GM23338 (cell line): ENCODE results near the gene FCRLA. TPM values are rescaled to one million over a fixed set of nuclear protein-coding genes. Genes with fewer than 3 reads are reported as not detected.

Source experiments
- ATAC-seq: fragments of 200-7000 bp; cut with Tn5 transposase; 3 replicates; pipeline ENCODE4 v1.9.1; 2020
- DNase-seq: peaks from one replicate; pipeline ENCODE4 v3.0.0-alpha.2; 2015; ENCODE audit warnings: low spot score
- H2AFZ ChIP-seq: fragments of 200-600 bp; sonication (generic); 2 replicates; pipeline ENCODE4 v1.8.0; 2016; ENCODE audit warnings: antibody characterized with exemption, mild to moderate bottlenecking, moderate library complexity
- H3F3A ChIP-seq: fragments of 200-600 bp; sonication (generic); replicated peaks from 2 replicates; pipeline ENCODE4 v1.8.0; 2017; ENCODE audit warnings: antibody characterized with exemption, mixed run types, low read depth
- H3K27ac ChIP-seq: fragments of 200-600 bp; sonication (generic); 2 replicates; pipeline ENCODE4 v1.6.1; 2016; ENCODE audit warnings: low read depth
- H3K27me3 ChIP-seq: fragments of 200-600 bp; sonication (generic); 2 replicates; pipeline ENCODE4 v1.8.0; 2016; ENCODE audit warnings: mild to moderate bottlenecking, mixed run types, moderate library complexity; ENCODE audit not compliant: insufficient read depth
- H3K36me3 ChIP-seq: fragments of 200-600 bp; sonication (generic); 2 replicates; pipeline ENCODE4 v1.8.0; 2016; ENCODE audit warnings: mild to moderate bottlenecking; ENCODE audit not compliant: insufficient read depth
- H3K4me1 ChIP-seq: fragments of 200-600 bp; sonication (generic); 2 replicates; pipeline ENCODE4 v1.8.0; 2016; ENCODE audit warnings: mild to moderate bottlenecking, moderate library complexity; ENCODE audit not compliant: insufficient read depth
- H3K4me2 ChIP-seq: fragments of 200-600 bp; sonication (generic); 2 replicates; pipeline ENCODE4 v1.7.1; 2017; ENCODE audit warnings: mixed run types
- H3K4me3 ChIP-seq: fragments of 200-600 bp; sonication (generic); 2 replicates; pipeline ENCODE4 v1.6.1; 2016; ENCODE audit warnings: mixed run types
- H3K79me2 ChIP-seq: fragments of 200-600 bp; sonication (generic); replicated peaks from 2 replicates; pipeline ENCODE4 v1.8.0; 2017; ENCODE audit warnings: mild to moderate bottlenecking; ENCODE audit not compliant: insufficient read depth
- H3K9me2 ChIP-seq: fragments of 200-600 bp; sonication (generic); 2 replicates; pipeline ENCODE4 v1.8.0; 2017; ENCODE audit not compliant: insufficient read depth
- H4K20me1 ChIP-seq: fragments of 200-600 bp; sonication (generic); replicated peaks from 2 replicates; pipeline ENCODE4 v1.8.0; 2017; ENCODE audit warnings: mild to moderate bottlenecking; ENCODE audit not compliant: insufficient read depth
- H3K27ac Mint-ChIP-seq: 2 replicates; pipeline ENCODE4 v1.8.0; 2020; ENCODE audit warnings: inconsistent platforms, mild to moderate bottlenecking, moderate library complexity, mixed read lengths
- H3K27me3 Mint-ChIP-seq: 3 replicates; pipeline ENCODE4 v1.8.0; 2022; ENCODE audit warnings: low read depth, mild to moderate bottlenecking, moderate library complexity, mixed read lengths, inconsistent platforms; ENCODE audit not compliant: insufficient read depth, poor library complexity
- H3K36me3 Mint-ChIP-seq: 3 replicates; pipeline ENCODE4 v1.8.0; 2021; ENCODE audit warnings: low read depth, mild to moderate bottlenecking, inconsistent platforms, moderate library complexity, mixed read lengths
- H3K4me1 Mint-ChIP-seq: 3 replicates; pipeline ENCODE4 v1.8.0; 2020; ENCODE audit warnings: mild to moderate bottlenecking, inconsistent platforms, mixed read lengths
- H3K4me3 Mint-ChIP-seq: 3 replicates; pipeline ENCODE4 v1.8.0; 2021; ENCODE audit warnings: moderate library complexity, mild to moderate bottlenecking, inconsistent platforms, mixed read lengths
- H3K9me3 Mint-ChIP-seq: 3 replicates; pipeline ENCODE4 v1.8.0; 2020; ENCODE audit warnings: moderate library complexity, mild to moderate bottlenecking, inconsistent platforms, mixed read lengths
- CREB1 ChIP-seq: fragments of 250-450 bp; sonication (Bioruptor Pico); IDR thresholded peaks from 2 replicates; pipeline ENCODE4 v1.5.0; 2020; ENCODE audit warnings: low read depth, mild to moderate bottlenecking, moderate library complexity
- EZH2 ChIP-seq: fragments of 200-600 bp; sonication (generic); IDR thresholded peaks from one replicate; pipeline ENCODE4 v1.8.0; 2017; ENCODE audit warnings: antibody characterized with exemption, mild to moderate bottlenecking, low read depth; ENCODE audit not compliant: unreplicated experiment
- NANOG ChIP-seq: IDR thresholded peaks from 2 replicates; pipeline ENCODE4 v1.6.1; 2016; ENCODE audit warnings: antibody characterized with exemption, borderline replicate concordance
- POLR2AphosphoS5 ChIP-seq: IDR thresholded peaks from 2 replicates; pipeline ENCODE4 v1.6.1; 2016; ENCODE audit warnings: antibody characterized with exemption, low read depth
- polyA plus RNA-seq: library from polyadenylated mRNA; unstranded; fragments of >200 nt; fragmentation: Nextera tagmentation; extraction: Ambion mirVana; gene quantifications from 2 replicates; pipeline ENCODE4 v1.2.1, GENCODE V29; 2016
- small RNA-seq: library from RNA; depleted of rRNA; stranded (forward); fragments of <200 nt; gene quantifications from one replicate; pipeline ENCODE3, GENCODE V24; 2014; ENCODE audit warnings: low replicate concordance
- total RNA-seq: library from RNA; depleted of rRNA; stranded (reverse); fragments of >200 nt; shearing (Covaris generic); gene quantifications from 2 replicates; pipeline ENCODE4 v1.2.3, GENCODE V29; 2014; rRNA removed
- TF ChIP-seq, protein P1 (sequence below), 2 experiments: fragments of 200-600 bp in 1 of 2; sonication (generic) in 1 of 2; conservative IDR thresholded peaks; 2 replicates each; pipeline versions ENCODE4 v1.5.1 to v1.6.1; 2016 to 2017; ENCODE audit warnings: antibody characterized with exemption in 2 of 2, low read depth in 2 of 2, mild to moderate bottlenecking in 2 of 2, moderate library complexity in 1 of 2
- TF ChIP-seq, protein P2 (sequence below): IDR thresholded peaks from 2 replicates; pipeline ENCODE4 v1.6.1; 2016; ENCODE audit warnings: antibody characterized with exemption

Gene FCRLA
- total and polyA plus RNA-seq, 2 experiments from 2014 or later: 0.24 TPM; not detected in 1

DNA sequence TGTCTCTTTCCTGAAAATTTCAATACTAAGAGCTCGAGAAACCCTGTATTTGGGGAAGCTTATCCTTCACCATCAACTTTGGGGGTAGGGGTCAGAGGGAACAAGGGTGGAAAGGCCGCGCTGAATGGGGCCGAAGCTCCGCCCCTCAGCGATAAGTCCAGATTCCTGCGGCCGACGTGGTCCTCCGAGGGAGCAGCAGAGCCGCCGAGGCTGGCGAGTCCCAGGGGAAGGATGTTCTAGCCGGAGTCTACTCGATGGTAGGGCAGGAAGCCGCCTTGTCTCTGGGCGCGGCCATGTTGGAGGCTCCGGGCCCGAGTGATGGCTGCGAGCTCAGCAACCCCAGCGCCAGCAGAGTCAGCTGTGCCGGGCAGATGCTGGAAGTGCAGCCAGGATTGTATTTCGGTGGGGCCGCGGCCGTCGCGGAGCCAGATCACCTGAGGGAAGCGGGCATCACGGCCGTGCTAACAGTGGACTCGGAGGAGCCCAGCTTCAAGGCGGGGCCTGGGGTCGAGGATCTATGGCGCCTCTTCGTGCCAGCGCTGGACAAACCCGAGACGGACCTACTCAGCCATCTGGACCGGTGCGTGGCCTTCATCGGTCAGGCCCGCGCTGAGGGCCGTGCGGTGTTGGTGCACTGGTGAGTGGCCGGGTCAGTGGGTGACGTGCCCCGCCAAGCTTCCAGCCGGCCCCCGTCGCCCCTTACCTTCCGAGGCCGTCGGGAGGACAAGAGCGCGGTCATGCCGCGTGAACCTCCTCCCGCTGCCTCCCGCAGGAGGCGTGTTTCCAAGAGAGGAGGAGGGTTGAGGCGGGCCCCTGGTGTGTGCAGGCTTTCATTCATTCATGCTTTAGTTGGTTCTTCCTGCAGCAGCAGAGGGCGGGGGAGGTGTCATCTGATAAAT is 42.7 kb downstream of the FCRLA start, which contains the start of gene DUSP12:
Gene DUSP12 (plus strand): TSS at position 278 of the 899 bp plus-strand sequence. CDS start 16 bp downstream, at position 294.
- Histone ChIP-seq H2AFZ (peak within 1 kb of the TSS; percentile 60), H3K9me2 (no peaks in the 10 kb centered on the region), H3K27me3 (no peaks in the 10 kb centered on the region), H4K20me1 (peaks cover 34% of the 10 kb centered on the region), H3K27ac (peak within 1 kb of the TSS; percentile 93), H3K4me3 (peak within 1 kb of the TSS; percentile 82), H3F3A (no peaks in the 10 kb centered on the region), H3K36me3 (peaks cover 30% of the 10 kb centered on the region; the same call in 1 of the 2 replicates), H3K4me2 (peak within 1 kb of the TSS; percentile 72), H3K79me2 (peaks cover 17% of the 10 kb centered on the region), H3K4me1 (peaks cover 12% of the 10 kb centered on the region)
- Mint-ChIP-seq H3K27me3 (peaks cover 3% of the 10 kb centered on the region), H3K27ac (peak within 1 kb of the TSS; percentile 99), H3K9me3 (peaks cover 3% of the 10 kb centered on the region; the same call in 2 of the 3 replicates), H3K4me1 (peaks cover 13% of the 10 kb centered on the region; the same call in 2 of the 3 replicates), H3K36me3 (peaks cover 41% of the 10 kb centered on the region), H3K4me3 (peak within 1 kb of the TSS; percentile 99)
- DNase-seq (peak; percentile 97), ATAC-seq (peak; percentile 96)
- TF ChIP-seq, protein P1, sequence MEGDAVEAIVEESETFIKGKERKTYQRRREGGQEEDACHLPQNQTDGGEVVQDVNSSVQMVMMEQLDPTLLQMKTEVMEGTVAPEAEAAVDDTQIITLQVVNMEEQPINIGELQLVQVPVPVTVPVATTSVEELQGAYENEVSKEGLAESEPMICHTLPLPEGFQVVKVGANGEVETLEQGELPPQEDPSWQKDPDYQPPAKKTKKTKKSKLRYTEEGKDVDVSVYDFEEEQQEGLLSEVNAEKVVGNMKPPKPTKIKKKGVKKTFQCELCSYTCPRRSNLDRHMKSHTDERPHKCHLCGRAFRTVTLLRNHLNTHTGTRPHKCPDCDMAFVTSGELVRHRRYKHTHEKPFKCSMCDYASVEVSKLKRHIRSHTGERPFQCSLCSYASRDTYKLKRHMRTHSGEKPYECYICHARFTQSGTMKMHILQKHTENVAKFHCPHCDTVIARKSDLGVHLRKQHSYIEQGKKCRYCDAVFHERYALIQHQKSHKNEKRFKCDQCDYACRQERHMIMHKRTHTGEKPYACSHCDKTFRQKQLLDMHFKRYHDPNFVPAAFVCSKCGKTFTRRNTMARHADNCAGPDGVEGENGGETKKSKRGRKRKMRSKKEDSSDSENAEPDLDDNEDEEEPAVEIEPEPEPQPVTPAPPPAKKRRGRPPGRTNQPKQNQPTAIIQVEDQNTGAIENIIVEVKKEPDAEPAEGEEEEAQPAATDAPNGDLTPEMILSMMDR (conservative IDR thresholded peaks at IDR 0.05; ENCODE audit: low read depth in 2 of 2): peak in 1 of 2 experiments; percentile 35; a peak in 1 of 4 replicates
- peak; percentile 45; the same call in 1 of the 2 replicates for TF ChIP-seq CREB1 (CRISPR knock-in tag)
- TF ChIP-seq NANOG: no peak
- TF ChIP-seq, protein P2, sequence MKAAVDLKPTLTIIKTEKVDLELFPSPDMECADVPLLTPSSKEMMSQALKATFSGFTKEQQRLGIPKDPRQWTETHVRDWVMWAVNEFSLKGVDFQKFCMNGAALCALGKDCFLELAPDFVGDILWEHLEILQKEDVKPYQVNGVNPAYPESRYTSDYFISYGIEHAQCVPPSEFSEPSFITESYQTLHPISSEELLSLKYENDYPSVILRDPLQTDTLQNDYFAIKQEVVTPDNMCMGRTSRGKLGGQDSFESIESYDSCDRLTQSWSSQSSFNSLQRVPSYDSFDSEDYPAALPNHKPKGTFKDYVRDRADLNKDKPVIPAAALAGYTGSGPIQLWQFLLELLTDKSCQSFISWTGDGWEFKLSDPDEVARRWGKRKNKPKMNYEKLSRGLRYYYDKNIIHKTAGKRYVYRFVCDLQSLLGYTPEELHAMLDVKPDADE: peak; percentile 61; the same call in 1 of the 2 replicates
- TF ChIP-seq EZH2: no peak
- TF ChIP-seq POLR2AphosphoS5: peak; percentile 91

DNA sequence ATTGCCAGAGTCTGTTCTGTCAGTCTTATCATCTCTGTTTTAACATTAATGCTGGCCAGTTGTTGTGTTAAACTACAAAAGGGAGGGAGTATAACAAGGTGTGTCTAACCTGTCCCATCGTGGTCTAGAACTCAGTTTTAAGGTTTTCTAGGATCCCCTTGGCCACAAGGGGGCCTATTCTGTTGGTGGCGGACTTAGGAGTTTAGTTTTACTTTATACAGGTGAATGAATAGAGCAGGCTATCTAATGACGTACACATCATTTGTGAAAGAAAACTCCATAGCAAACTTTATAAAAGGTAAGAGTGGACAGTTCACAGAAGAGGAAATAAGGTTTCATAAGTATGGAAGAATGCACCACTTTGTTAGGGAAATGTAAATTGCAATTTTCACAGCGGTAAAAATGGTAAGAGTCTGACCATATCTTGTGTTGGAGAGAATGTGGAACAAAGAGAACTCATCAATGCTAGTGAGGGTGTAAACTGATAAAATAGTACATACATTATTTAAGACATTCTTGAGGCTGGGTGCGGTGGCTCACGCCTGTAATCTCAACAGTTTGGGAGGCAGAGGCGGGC is 56.6 kb downstream of the FCRLA start:
- H3K4me3 Mint-ChIP-seq: peak overlapping the region; percentile 44; the same call in 2 of the 3 replicates
- TF ChIP-seq, protein P1 (conservative IDR thresholded peaks at IDR 0.05; ENCODE audit: low read depth in 2 of 2): peak; percentile 66 to 84
- no peak for TF ChIP-seq NANOG
- peak; percentile 45 for ATAC-seq

More for the DNA sequence above, 56.6 kb downstream of the FCRLA start:
- DNase-seq: peak; percentile 71
- H3K9me3 Mint-ChIP-seq: no peaks in the 10 kb centered on the region
- H3K27ac ChIP-seq: no peak overlapping the region
- no peak overlapping the region for H3K27ac Mint-ChIP-seq
- H3K4me2 ChIP-seq: no peak overlapping the region
- H3K27me3 Mint-ChIP-seq: peaks cover 15% of the 10 kb centered on the region
- H3K4me1 ChIP-seq: 0 out of 2 replicates have a peak, but pooled peaks cover 4% of the 10 kb centered on the region
- no peaks in the 10 kb centered on the region for H3K9me2 ChIP-seq
- no peaks in the 10 kb centered on the region for H4K20me1 ChIP-seq
- no peak overlapping the region for H2AFZ ChIP-seq
- peaks cover 7% of the 10 kb centered on the region for H3K36me3 Mint-ChIP-seq
- H3F3A ChIP-seq: 0 out of 2 replicates have a peak, but pooled peaks cover 3% of the 10 kb centered on the region
- 0 out of 3 replicates have a peak, but pooled peaks cover 2% of the 10 kb centered on the region for H3K4me1 Mint-ChIP-seq
- H3K4me3 ChIP-seq: no peak overlapping the region
- no peaks in the 10 kb centered on the region for H3K27me3 ChIP-seq
- no peaks in the 10 kb centered on the region; the same call in 1 of the 2 replicates for H3K36me3 ChIP-seq
- no peaks in the 10 kb centered on the region for H3K79me2 ChIP-seq

Small RNAs within 50 kb of the gene (small RNA-seq; reads per million reads assigned to genes)
- gene RF00019: not detected
- gene RN7SL466P: not detected

Other genes with a start within 250 kb of the FCRLA start
- 1.3 TPM in 1 of 2 replicates, not detected in the other for gene FCGR2A, start 201.8 kb upstream of the FCRLA start, total RNA-seq
- 0.08 and 0.38 TPM in 2 replicates for gene FCGR2A, start 201.8 kb upstream of the FCRLA start, polyA plus RNA-seq
- gene HSPA6, start 182.7 kb upstream of the FCRLA start, total RNA-seq: not detected in 2 replicates
- 0.09 TPM in 1 of 2 replicates, not detected in the other for gene HSPA6, start 182.7 kb upstream of the FCRLA start, polyA plus RNA-seq
- not detected in 2 replicates for gene FCGR3A, start 157.4 kb upstream of the FCRLA start, total RNA-seq
- 0.10 TPM in 1 of 2 replicates, not detected in the other for gene FCGR3A, start 157.4 kb upstream of the FCRLA start, polyA plus RNA-seq
- gene FCGR3B, start 76.1 kb upstream of the FCRLA start, total RNA-seq: not detected in 2 replicates
- not detected in 2 replicates for gene FCGR3B, start 76.1 kb upstream of the FCRLA start, polyA plus RNA-seq
- gene FCGR2B, start 44.1 kb upstream of the FCRLA start, total RNA-seq: not detected in 2 replicates
- gene FCGR2B, start 44.1 kb upstream of the FCRLA start, polyA plus RNA-seq: not detected in 2 replicates
- gene FCRLB, start 14.3 kb downstream of the FCRLA start, total RNA-seq: 0.56 TPM in 1 of 2 replicates, not detected in the other
- 0.37 and 0.47 TPM in 2 replicates for gene FCRLB, start 14.3 kb downstream of the FCRLA start, polyA plus RNA-seq
- 37.0 and 37.2 TPM in 2 replicates for gene DUSP12, start 42.6 kb downstream of the FCRLA start, total RNA-seq
- gene DUSP12, start 42.6 kb downstream of the FCRLA start, polyA plus RNA-seq: 26.9 and 28.4 TPM in 2 replicates
- 9.7 and 13.5 TPM in 2 replicates for gene ATF6, start 59.1 kb downstream of the FCRLA start, total RNA-seq
- gene ATF6, start 59.1 kb downstream of the FCRLA start, polyA plus RNA-seq: 4.0 and 5.0 TPM in 2 replicates